GM19397 (cell line): Measurements from ENCODE around the gene KIF21B.
A peak's percentile ranks its signal among the peaks of the same experiment; 100 is the strongest.

Experiments
- ATAC-seq: cut with Tn5 transposase; IDR thresholded peaks from one replicate; pipeline ENCODE4 v1.9.1; 2021; ENCODE audit warnings: mild to moderate bottlenecking, moderate library complexity; ENCODE audit not compliant: unreplicated experiment

Gene KIF21B

GRCh38 chr1:201044119-201044518, 20.6 kb upstream of the KIF21B start:
- no peak for ATAC-seq

DNA sequence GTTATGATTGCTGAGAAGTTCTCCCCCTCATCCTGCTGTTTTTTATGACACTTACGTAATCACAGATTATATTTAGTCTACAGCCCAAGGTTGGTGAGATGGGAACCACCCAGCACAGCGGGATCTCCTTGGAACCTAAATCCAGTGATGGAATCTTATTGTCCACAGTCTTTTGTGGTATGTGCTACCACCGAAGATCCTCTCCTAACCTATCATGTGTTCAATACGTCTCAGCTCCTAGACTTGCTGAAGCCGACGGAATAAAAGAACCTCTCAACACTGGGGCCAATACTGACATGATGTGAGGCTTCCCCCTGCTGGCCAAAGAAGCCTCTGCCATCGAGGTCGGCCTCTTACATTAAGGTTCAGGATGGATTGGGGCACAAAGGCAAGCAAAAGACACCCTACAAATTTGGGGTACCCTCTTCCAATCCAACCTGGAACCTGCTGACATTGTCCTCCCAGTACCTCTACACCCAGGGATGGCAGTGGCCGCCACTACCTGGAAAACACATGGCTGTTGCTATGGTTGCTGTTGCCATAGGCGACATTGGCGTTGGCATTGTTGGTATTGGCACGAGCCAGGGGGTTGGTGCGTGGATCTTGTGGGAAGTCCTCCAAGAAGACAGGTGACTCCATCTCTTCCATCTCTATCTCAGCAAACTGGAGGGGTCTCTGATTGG, 19.4 kb upstream of the KIF21B start:
- no peak for ATAC-seq

DNA sequence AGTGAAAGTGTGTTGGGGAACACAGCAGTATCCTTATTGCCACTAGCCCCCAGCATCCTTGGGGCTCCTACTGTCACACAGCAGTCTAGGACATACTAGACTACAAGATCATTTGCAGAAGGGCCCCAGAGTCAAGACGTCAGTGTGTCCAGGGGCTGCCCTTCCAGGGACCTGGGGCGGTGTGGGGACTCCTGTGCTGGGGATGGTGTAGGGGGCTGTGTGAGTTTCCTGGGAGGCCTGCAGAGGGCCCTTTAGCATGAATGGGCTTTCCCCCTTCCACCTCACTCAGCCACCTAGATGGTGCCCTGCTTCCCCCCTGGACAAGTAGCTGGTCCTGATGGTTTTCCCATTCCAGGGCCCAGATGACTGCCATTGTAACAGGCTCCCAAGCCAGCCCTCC, 17.5 kb upstream of the KIF21B start:
- ATAC-seq = no peak

DNA sequence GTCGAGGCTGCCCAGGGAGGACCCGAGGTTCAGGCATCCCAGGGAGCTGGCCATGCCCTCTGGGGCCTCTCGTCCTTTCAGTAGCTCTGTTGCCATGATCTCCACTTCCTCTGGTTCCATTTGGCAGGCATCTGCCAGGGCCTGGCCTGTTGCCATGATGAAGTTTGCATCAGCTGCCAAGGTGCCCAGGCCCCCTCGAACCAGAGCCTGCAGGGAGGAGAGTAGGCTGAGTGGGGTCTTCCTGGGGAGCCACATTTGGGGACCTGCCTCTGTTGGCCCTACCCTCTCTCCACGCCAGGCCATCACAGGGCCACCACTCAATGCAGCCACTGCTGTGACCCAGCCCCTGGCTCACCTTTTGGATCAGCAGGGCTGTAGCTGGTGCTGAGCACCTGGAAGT, 16.4 kb upstream of the KIF21B start:
- no peak for ATAC-seq

- ATAC-seq = no peak
Measured at GRCh38 chr1:201039418-201039817, 15.9 kb upstream of the KIF21B start.

DNA sequence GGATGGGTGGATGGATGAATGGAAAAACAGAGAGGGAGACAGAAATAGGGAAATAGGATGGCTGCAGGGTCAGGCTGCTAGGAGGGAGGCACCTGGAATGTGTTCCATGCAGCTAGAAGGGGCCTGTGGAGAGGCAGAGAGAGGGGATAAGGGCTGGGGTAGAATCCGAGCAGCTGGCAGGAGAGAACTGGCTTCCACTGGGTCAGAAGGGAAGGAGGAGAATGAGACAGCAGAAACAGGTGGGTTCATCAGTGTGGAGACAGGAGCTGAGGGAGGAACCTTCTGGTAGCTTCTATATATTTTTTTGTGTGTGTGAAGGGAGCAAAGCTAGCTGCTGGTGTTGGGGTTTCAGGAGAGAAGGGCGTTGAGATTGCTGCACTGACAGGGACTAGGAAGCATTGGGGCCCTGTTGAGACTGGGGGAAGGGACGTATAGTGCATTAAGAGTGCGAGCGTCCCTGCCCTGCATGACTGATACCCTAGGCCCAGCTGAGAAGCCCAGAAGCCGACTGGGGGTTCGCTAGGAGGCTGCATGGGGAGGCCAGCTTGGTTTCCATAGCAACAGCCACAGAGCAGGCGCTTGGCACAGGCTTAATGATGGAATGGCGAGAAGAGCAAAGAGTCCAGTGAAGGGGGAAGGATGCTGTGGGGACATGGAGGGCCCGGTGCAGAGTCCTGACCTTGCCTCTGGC, 14.8 kb upstream of the KIF21B start:
- no peak for ATAC-seq

GRCh38 chr1:201036188-201036842, 12.8 kb upstream of the KIF21B start:
- ATAC-seq = no peak

DNA sequence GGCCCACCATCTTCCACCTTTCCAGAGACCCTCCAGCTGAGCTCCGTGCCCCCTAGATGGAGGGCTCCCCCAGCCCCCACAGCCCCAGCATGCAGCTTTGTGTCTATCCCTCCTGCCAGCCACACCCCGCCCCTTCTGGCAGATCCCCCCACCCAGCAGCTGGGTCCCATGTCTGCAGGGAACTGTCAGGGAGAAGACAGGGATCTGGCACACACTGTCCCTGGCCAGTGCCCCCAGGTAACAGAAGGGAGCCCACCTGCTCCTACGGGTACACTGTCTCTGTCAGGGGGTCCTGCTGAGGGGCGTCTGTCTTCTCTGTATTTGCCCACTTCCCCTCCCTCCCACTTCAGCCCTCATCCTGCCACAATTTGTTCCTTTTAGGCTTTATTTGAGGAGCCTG, 11.2 kb upstream of the KIF21B start:
- ATAC-seq = no peak

DNA sequence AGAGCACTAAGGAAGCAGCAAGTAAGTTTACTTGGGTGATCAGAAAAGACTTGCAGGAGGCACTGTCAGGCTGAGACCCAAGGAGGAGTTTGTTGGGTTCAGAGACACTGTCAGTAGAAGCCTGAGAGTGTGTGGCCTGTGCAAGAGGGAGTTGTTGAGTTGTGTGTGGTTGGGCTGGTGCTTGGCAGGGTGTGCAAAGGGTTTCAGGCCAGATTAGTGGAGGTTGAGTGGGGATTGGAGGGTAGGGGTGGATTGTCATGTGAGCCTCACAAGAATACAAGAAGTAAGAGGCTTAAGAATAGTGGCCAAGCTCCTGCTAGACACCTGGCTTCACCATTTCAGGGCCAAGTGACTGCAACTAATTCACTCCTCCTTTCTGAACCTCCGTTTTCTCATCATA, 8.9 kb upstream of the KIF21B start:
- ATAC-seq = no peak

DNA sequence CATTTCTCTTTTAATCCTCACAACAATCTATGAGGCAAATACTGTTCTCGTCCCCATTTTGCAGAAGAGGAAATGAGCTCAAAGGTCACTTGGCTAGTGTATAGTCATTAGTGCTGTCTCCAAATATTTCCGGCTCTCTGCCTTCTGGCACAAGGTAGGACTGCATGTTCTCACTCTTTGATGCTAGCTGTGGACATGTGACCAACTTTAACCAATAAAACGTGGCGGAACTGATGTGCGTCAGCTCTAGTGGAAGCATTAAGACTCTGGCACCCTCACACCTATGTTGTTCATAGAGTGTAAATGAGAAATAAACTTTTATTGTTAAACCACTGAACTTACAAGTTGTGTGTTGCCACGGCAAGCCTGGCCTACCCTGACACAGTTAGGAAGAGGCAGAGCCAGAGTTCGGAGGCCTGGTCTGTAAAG, 5.0 kb upstream of the KIF21B start:
- no peak for ATAC-seq

- ATAC-seq = no peak
Measured at GRCh38 chr1:201026836-201027235, 3.3 kb upstream of the KIF21B start.

- no peak for ATAC-seq
Measured at GRCh38 chr1:201026234-201026633, 2.7 kb upstream of the KIF21B start.

DNA sequence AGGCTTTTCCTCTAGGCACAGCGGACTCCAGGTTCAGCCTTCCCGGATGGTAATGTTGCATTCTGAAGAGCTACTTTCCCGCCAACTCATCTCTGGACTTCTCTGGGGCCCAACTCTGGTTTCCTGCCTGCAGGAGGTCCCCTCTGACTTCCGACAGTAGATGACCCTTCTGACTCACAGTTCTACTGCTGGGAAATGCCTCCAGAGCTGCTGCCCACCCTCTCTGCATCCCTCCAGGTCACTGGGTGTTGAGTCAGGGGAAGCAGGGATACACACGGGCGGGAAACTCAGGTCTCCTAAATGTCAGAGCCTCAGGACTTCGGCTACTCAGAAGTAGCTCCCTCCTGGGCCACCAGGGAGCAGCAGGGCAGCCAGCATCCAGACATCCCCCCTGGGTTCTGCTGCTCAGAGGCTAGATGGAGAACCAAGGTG, 2.1 kb upstream of the KIF21B start:
- ATAC-seq = no peak

- ATAC-seq = no peak
Measured at GRCh38 chr1:201024625-201024998, 1.1 kb upstream of the KIF21B start.

- no peak for ATAC-seq
Measured at GRCh38 chr1:201023920-201024624, 558 bp upstream of the KIF21B start.

DNA sequence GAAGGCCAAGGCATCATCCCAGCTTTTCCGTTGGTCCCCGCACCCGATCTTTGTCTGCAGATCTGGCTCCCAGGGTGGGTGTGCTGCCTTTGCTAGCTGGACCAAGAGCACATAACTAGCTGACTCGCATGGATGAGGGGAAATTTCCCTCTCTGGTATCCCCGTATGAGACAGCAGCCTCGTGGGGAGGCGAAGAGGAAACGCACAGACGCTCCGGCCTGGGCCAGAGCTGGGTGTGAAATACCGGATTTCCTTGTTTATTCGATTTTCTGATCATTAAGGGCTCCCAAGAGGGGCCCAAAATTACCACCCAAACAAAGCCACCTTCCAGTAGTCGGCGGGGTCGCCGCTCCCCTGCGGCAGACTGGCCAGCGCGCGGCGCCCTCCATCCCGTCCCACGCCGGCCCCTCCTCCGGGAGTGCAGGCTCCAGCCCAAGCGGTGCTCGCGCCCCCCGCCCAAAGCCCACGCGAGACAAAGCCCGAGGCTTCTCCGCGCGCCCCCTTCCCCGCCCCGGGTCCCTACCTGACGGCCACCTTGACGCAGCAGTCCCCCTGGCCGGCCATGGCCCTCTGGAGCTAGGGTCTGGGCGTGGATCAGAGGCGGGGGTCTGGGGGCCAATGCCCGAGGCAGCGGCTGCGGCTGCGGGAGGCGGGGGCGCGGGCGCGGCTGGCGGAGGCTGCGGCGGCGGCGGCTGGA, 546 bp downstream of the KIF21B start:
- peak; percentile 4 for ATAC-seq

DNA sequence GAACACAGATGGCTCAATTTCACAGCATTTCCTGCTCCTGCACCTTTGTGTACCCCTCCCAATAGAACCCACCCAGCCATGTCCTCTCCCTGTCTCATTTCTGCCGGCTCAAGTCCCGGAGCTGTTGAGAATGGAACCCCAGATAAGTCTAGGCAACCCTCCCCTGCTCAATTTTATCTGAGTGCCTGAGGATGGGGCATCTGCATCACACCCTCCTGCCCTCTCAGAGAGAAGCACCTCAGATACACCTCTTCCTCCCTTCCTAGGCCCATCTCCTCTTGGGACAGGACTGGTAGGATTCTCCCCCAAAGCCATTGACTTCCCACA, 1.1 kb downstream of the KIF21B start:
- no peak for ATAC-seq

GRCh38 chr1:201021630-201022492, 1.7 kb downstream of the KIF21B start:
- no peak for ATAC-seq

DNA sequence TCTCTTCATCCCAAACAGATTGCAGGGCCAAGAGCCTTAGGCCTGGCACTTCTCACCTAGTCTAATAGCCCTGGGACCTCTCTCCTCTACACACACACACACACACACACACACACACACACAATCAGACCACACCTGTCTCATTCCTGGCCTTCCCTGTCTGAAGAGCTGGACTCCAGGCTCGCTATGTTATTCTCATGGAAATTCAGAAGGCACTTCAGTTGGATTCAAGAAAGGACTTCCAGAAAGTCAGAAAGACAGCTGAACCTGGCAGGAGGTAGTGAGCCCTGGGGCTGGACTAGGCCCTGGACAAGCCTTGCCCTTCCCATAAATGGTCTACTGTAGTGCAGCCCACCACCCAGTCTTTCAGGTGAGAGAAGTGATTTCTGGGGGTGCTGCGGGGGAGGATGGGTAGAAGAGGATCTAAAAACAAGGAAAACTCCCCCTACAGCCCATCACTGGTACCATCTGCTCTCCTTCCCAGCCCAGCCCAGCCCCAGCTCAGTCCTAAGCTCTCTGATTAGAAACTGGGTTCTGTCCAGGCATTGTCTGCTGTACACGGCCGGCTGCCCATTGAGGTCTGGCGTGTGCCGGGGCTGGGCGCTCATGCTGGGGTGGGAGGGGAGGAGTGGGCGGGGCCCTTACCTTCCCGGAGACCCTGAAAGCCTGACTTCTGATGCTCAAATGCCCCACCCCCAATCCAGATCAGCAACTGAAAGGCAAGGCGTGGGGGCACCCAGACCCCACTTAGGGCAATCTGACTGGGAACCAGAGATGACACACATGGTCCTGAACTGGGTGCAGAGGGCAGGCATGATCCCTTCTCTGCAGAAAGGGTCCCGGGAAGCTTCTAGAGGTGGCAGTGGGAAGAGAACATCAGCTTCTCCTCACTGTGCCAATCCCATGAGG, 2.5 kb downstream of the KIF21B start:
- ATAC-seq = no peak
